HCT116 (cell line): Measurements from ENCODE around the gene CLSTN3. TPM values are rescaled to one million over a fixed set of nuclear protein-coding genes. Genes with fewer than 3 reads are reported as not detected.

Experiments used
- ATAC-seq: fragments of 200-7000 bp; cut with Tn5 transposase; 2 replicates; pipeline ENCODE4 v1.9.1; 2020; ENCODE audit warnings: mild to moderate bottlenecking, moderate library complexity
- BruUV-seq: library from RNA; stranded (reverse); fragments of 400-500 nt; replicated peaks from 2 replicates; lab custom pipeline; 2021; lab: Mats Ljungman, UMichigan
- CTCF ChIA-PET: fragments of 300-600 bp; sonication (Branson Sonifier 250); formaldehyde crosslinking; loops from one replicate; lab custom pipeline; 2021; ENCODE audit warnings: antibody characterized with exemption; lab: Charles Lee
- POLR2A ChIA-PET: fragments of 300-600, 350-600 bp; sonication (Branson Sonifier 250); formaldehyde crosslinking; loops from one replicate; lab custom pipeline; 2021; ENCODE audit warnings: antibody characterized with exemption; lab: Charles Lee
- RAD21 ChIA-PET, 2 experiments: fragments of 300-600 bp; sonication (Branson Sonifier 250); formaldehyde crosslinking; loops; one replicate each; lab custom pipeline; 2023; ENCODE audit warnings: low total read pairs in 2 of 2; ENCODE audit not compliant: uncharacterized antibody in 2 of 2, unreplicated experiment in 2 of 2, low non-redundant PET in 1 of 2; lab: Charles Lee
- DNase-seq: peaks from one replicate; pipeline ENCODE4 v3.0.0-alpha.2; 2010; ENCODE audit warnings: low read depth, low spot score
- H2AFZ ChIP-seq: fragments of 200-600 bp; shearing (Covaris generic), sonication (generic); 2 replicates; pipeline ENCODE4 v1.6.1; 2017; ENCODE audit warnings: low read depth, mixed run types, mixed read lengths, antibody characterized with exemption, low read length; ENCODE audit not compliant: poor library complexity, severe bottlenecking
- H3K27ac ChIP-seq: 2 replicates; pipeline ENCODE4 v1.5.1; 2012; ENCODE audit warnings: low read depth, low read length
- H3K27me3 ChIP-seq: fragments of 200-600 bp; sonication (generic); 2 replicates; pipeline ENCODE4 v1.6.1; 2016; ENCODE audit warnings: mixed run types, low read length, mixed read lengths; ENCODE audit not compliant: insufficient read depth
- H3K36me3 ChIP-seq, 2 experiments: fragments of 200-500 bp in 1 of 2; fragments of 200-600 bp in 1 of 2; sonication (Bioruptor generic) in 1 of 2; sonication (generic) in 1 of 2; 2 replicates each; pipeline versions ENCODE4 v1.5.1 to v1.6.1; 2014 to 2016; ENCODE audit warnings: low read length in 2 of 2, inconsistent platforms in 1 of 2, mixed read lengths in 1 of 2, mixed run types in 1 of 2; ENCODE audit not compliant: insufficient read depth in 2 of 2, control insufficient read depth in 1 of 2
- H3K4me1 ChIP-seq, 2 experiments: fragments of 200-600 bp in 1 of 2; sonication (generic) in 1 of 2; 2 replicates each; pipeline versions ENCODE4 v1.5.1 to v1.6.1; 2012 to 2017; ENCODE audit warnings: low read length in 2 of 2, inconsistent platforms in 1 of 2, mild to moderate bottlenecking in 1 of 2, mixed read lengths in 1 of 2, mixed run types in 1 of 2, moderate library complexity in 1 of 2; ENCODE audit not compliant: insufficient read depth in 2 of 2, control insufficient read depth in 1 of 2
- H3K4me2 ChIP-seq: fragments of 200-600 bp; sonication (generic); 2 replicates; pipeline ENCODE4 v1.6.1; 2017; ENCODE audit warnings: mixed run types, low read length, mixed read lengths
- H3K4me3 ChIP-seq, 2 experiments: fragments of 200-600 bp in 1 of 2; sonication (generic) in 1 of 2; replicated peaks in 1 of 2; 2 replicates each; pipeline ENCODE4 v1.5.1; 2011 to 2016; ENCODE audit warnings: low read length in 2 of 2, control low read depth in 1 of 2, low read depth in 1 of 2, mild to moderate bottlenecking in 1 of 2, mixed read lengths in 1 of 2, mixed run types in 1 of 2
- H3K79me2 ChIP-seq: fragments of 200-600 bp; sonication (generic); 2 replicates; pipeline ENCODE4 v1.6.1; 2017; ENCODE audit warnings: mild to moderate bottlenecking, mixed run types, low read length, moderate library complexity, mixed read lengths; ENCODE audit not compliant: insufficient read depth
- H3K9ac ChIP-seq: fragments of 200-600 bp; sonication (generic); 2 replicates; pipeline ENCODE4 v1.6.1; 2016; ENCODE audit warnings: low read length, mixed read lengths
- H3K9me2 ChIP-seq: fragments of 200-600 bp; sonication (generic), shearing (Covaris generic); 2 replicates; pipeline ENCODE4 v1.6.1; 2017; ENCODE audit warnings: mixed run types, mild to moderate bottlenecking, moderate library complexity; ENCODE audit not compliant: insufficient read depth
- H3K9me3 ChIP-seq, 2 experiments: fragments of 200-500 bp in 1 of 2; fragments of 200-600 bp in 1 of 2; sonication (Bioruptor generic) in 1 of 2; sonication (generic) in 1 of 2; 2 replicates each; pipeline ENCODE4 v1.6.1; 2014 to 2017; ENCODE audit warnings: low read length in 2 of 2, mixed read lengths in 2 of 2, inconsistent platforms in 1 of 2, low read depth in 1 of 2, mild to moderate bottlenecking in 1 of 2, mixed run types in 1 of 2, moderate library complexity in 1 of 2; ENCODE audit not compliant: control insufficient read depth in 1 of 2, insufficient read depth in 1 of 2
- H4K20me1 ChIP-seq: fragments of 200-600 bp; sonication (generic), shearing (Covaris generic); 2 replicates; pipeline ENCODE4 v1.6.1; 2017; ENCODE audit warnings: mixed run types, mild to moderate bottlenecking, moderate library complexity; ENCODE audit not compliant: insufficient read depth
- CBX3 ChIP-seq: IDR thresholded peaks from 2 replicates; pipeline ENCODE4 v1.6.1; 2012; ENCODE audit warnings: low read depth
- EZH2 ChIP-seq: fragments of 200-600 bp; sonication (generic); IDR thresholded peaks from 2 replicates; pipeline ENCODE4 v1.6.1; 2017; ENCODE audit warnings: antibody characterized with exemption, mixed run types
- EZH2phosphoT487 ChIP-seq: fragments of 200-600 bp; IDR thresholded peaks from 2 replicates; pipeline ENCODE4 v1.6.1; 2018; ENCODE audit warnings: antibody characterized with exemption, borderline replicate concordance
- JUND ChIP-seq: IDR thresholded peaks from 2 replicates; pipeline ENCODE4 v1.6.1; 2012
- POLR2AphosphoS5 ChIP-seq: IDR thresholded peaks from 2 replicates; pipeline ENCODE4 v1.6.1; 2011; ENCODE audit warnings: mild to moderate bottlenecking, low read depth, low read length, moderate library complexity
- SRF ChIP-seq: IDR thresholded peaks from 2 replicates; pipeline ENCODE4 v1.6.1; 2012; ENCODE audit warnings: low read depth
- ZNF274 ChIP-seq: fragments of 200-500 bp; sonication (Bioruptor generic); IDR thresholded peaks from 2 replicates; pipeline ENCODE4 v1.6.1; 2014; ENCODE audit warnings: mild to moderate bottlenecking, low read depth, low read length, inconsistent platforms
- intact Hi-C: fragments of 100-400 bp; cut with micrococcal nuclease; formaldehyde crosslinking; loops from 2 replicates; pipeline ENCODE4 v1.10.0; 2022
- total RNA-seq: library from RNA; stranded (reverse); gene quantifications from one replicate; pipeline ENCODE4 v1.2.1, GENCODE V29; 2021; ENCODE audit not compliant: unreplicated experiment

The CLSTN3 gene
- total RNA-seq, 1 experiment from 2014 or later = 23.0 TPM

- Histone ChIP-seq H3K36me3 (peaks cover 0 to 19% of the 10 kb centered on the region in 2 experiments; a peak in 3 of 4 replicates), H3K4me3 (no peak overlapping the region), H4K20me1 (no peaks in the 10 kb centered on the region), H3K4me1 (no peaks in the 10 kb centered on the region), H3K27me3 (no peaks in the 10 kb centered on the region), H3K9ac (no peak overlapping the region), H3K9me2 (no peaks in the 10 kb centered on the region), H3K27ac (no peak overlapping the region), H3K9me3 (no peaks in the 10 kb centered on the region), H3K79me2 (no peaks in the 10 kb centered on the region), H3K4me2 (no peak overlapping the region), H2AFZ (no peak overlapping the region)
- POLR2A ChIA-PET = no interaction called here
- no peak for ATAC-seq
- CTCF ChIA-PET = interaction anchor here (1.0 kb wide), 1 partner anchor 46 kb away, joined by 4 read pairs; the partner anchor contains the start of gene PEX5
- no TSS peak for BruUV-seq
- no peak for DNase-seq
- RAD21 ChIA-PET = no interaction called here
- TF ChIP-seq EZH2 = no peak
- no peak for TF ChIP-seq CBX3
- TF ChIP-seq ZNF274 = no peak
- no peak for TF ChIP-seq SRF
- TF ChIP-seq POLR2AphosphoS5 = no peak
- no peak for TF ChIP-seq EZH2phosphoT487
- TF ChIP-seq JUND = no peak
- intact Hi-C loops = loop anchor here (1.0 to 2.0 kb wide), 3 partner anchors 45 to 496 kb away; no protein-coding TSS in a partner anchor
Observed at GRCh38 chr12:7142809-7143465, 12.8 kb downstream of the CLSTN3 start.

GRCh38 chr12:7143564-7143963 lies 13.4 kb downstream of the CLSTN3 start:
- H4K20me1 ChIP-seq = no peaks in the 10 kb centered on the region
- ChIA-PET CTCF (interaction anchor here (2.6 kb wide), 1 partner anchor 19 kb away, joined by 9 read pairs; no protein-coding TSS in a partner anchor), RAD21 (no interaction called here), POLR2A (no interaction called here)
- no peak overlapping the region for H2AFZ ChIP-seq
- no peaks in the 10 kb centered on the region for H3K9me3 ChIP-seq
- H3K4me2 ChIP-seq = no peak overlapping the region
- no peak overlapping the region for H3K4me3 ChIP-seq
- H3K9ac ChIP-seq = no peak overlapping the region
- no peak for TF ChIP-seq POLR2AphosphoS5
- no peaks in the 10 kb centered on the region for H3K79me2 ChIP-seq
- H3K27me3 ChIP-seq = no peaks in the 10 kb centered on the region
- intact Hi-C loops = loop anchor here (2.0 kb wide), 1 partner anchor 495 kb away; no protein-coding TSS in a partner anchor
- ATAC-seq (no peak), DNase-seq (no peak)
- BruUV-seq = no TSS peak
- no peaks in the 10 kb centered on the region for H3K9me2 ChIP-seq
- no peak overlapping the region for H3K27ac ChIP-seq
- no peaks in the 10 kb centered on the region for H3K4me1 ChIP-seq
- H3K36me3 ChIP-seq = peaks cover 0 to 16% of the 10 kb centered on the region in 2 experiments; a peak in 3 of 4 replicates
